HG03108 (cell line): ENCODE results near the gene TGFBR2.
"Not testable (repeated sequence)": the region's sequence is repeated elsewhere in the genome, so short reads cannot be mapped to it uniquely, and the experiment has no call there.

Experiments
- ATAC-seq: cut with Tn5 transposase; IDR thresholded peaks from one replicate; pipeline ENCODE4 v1.9.1; 2021; ENCODE audit warnings: moderate library complexity; ENCODE audit not compliant: unreplicated experiment

TGFBR2 gene

DNA sequence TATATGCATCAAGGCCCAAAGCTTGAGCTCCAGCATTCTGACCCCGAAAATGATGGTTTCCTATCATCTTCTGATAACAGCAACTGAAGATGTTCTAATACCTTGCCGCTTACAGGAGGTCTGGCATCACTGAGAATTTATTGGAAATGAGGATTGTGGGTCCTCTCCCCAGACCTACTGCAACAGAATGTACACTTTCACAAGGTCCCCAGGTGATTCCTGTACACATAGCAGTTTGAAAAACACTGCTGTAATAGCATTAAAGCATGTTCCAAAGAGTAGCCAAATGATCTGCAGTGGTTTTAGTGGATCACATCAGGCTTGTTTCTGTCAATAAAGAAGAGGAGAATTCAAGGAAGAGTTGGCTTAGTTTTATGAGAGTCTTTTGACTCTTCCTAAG is 11.3 kb downstream of the TGFBR2 start:
- ATAC-seq, result no peak

DNA sequence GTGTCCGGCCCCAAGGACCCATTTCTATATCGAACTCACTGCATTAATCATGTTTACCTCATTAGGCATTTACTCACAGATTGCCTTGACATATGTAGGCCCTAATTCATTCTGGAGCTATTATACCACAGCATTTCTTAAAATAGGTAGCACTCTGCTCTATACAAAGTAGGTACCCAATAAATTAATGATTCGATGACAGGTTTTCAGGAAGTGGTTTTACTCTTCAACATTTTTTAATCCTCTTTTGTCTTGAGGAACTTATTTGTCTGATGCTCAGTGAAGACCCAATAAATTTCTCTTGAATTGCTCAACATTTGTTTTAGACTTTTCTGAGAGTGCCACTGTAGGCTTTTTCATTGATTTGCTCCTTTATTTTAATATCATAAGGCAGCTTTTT is 12.1 kb downstream of the TGFBR2 start:
- no peak for ATAC-seq

DNA sequence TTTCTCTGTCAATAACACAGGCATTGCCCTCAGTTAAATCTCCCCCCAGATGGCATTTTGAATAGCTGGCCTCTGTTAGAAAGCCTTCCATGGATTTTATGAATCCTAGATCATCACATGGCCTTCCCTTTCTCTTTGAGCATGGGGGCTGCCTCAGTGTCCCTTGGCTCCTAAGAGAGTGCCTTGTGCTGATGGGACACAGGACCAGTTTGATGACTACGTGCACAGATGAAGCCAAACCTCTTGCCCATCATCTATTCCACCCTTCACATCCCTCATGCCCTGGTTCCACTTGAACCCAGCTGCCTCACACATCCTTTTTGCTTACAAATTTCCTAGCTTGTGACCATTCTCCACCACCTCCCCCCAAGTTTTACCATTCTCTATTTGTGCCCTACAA is 12.9 kb downstream of the TGFBR2 start:
- no peak for ATAC-seq

DNA sequence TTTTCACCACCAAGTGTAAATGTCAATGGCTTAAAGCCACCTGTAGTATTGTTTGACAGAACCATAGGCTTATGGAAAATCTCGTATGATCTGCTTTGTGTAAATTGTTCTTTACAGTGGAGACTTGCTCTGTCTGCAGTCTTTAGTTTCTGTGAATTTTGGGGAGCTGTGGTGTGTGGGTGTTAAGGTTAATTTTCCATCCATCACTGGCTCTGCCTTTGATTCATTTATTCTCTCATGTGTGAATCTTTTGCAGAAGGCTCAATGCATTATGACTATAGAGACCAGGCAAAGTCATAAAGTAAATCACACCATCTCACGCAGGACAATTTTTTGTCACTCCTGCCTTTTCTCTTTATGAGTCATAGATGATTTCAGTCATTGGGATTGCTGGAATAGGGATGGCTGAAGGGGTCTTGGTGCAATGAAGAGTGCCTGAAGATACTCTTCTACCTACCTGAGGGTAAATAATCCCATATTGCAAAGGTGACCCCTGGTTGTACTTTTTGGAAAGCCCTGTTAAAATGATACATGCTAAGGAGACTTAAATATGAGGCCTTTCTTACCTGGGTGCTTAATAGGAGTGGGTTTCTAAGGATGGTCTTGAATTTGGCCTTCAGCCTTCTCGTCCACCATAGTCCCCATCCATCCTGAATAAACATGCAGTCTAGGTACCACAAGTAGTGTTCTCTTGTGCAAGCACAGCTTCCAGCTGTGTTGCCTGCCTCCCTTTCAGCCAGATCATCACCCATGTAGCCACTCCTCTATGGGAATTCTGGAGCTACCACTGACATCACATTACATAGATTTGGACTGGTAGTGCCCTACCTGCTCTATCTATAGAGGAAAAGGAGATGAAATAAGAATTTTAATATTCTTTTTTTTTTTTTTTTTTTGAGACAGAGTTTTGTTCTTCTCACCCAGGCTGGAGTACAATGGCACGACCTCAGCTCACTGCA is 14.3 kb downstream of the TGFBR2 start:
- ATAC-seq, result no peak

DNA sequence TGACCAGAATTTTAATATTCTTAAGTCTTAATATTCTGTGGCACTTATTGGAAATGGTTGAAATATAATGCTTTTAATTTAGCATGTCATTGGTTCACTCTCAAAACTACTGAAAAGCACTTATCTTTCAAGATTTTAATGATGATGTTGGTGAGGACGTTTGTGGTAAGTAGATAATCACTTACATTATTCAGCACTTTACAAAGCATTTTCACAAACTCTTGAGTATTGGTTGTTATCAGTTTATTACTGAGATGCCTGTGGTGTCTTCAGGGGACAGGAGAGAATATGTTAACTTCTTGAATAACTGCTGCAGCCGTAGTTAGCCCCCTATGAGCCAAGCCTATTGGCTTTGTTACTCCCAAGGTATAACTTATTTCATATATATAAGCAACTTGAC is 15.2 kb downstream of the TGFBR2 start:
- ATAC-seq, result no peak

DNA sequence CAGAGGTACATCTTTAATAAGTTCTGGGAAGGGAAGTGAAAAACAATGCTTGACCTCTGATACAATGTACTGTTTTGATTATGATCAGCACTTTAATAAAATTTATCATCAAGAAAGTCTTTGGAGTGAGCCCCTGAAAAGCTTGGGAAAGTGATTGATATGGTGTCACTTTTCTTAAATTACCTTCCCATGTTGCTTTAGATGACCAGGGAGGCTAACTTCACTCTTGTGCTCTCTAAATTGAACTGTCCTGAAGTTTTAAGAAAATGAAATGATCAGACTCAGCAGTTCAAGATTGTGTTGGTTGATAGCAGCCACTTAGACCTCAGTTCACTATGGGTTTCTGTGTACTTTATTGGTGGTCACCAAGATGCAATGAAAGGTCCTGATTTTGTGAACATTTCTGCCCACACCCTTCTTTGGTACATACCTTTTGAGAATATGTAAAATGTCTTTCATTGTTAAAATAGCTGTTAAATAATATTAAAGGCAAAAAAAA is 15.7 kb downstream of the TGFBR2 start:
- ATAC-seq, result no peak

DNA sequence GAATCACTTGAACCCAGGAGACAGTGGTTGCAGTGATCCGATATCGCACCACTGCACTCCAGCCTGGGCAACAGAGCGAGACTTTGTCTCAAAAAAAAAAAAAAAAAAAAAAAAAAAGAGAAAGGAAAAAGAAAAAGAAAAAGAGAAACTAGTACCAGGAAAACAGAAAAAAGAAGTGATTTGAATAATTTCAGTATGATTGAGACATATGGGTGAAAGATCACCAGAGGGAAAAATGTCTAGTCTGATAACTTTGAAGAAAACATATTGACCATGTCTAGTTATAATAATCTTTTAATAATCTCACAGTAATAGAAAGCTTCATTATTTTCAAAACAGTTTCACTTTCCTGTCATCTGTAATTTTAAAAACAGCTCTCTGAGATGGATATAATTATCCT is 16.4 kb downstream of the TGFBR2 start:
- no peak for ATAC-seq

DNA sequence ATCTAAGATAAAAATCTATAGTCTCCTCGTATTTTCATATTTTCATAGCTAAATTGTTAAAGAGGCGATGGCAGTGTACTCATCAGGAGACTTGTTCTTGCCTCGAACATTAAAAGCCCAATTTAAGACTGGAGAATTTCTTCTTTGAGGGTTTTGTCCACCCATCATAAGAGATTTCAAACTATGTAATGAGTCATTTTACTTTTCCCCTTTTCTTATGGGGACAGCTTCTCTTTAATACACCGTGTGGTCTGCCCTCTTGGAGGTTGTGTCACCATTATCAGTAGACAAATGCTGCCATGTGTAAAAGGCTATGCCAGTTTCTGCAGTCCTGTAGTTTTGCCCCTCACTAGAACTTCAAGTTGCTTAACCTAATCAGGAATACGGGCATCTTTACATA is 16.9 kb downstream of the TGFBR2 start:
- no peak for ATAC-seq

DNA sequence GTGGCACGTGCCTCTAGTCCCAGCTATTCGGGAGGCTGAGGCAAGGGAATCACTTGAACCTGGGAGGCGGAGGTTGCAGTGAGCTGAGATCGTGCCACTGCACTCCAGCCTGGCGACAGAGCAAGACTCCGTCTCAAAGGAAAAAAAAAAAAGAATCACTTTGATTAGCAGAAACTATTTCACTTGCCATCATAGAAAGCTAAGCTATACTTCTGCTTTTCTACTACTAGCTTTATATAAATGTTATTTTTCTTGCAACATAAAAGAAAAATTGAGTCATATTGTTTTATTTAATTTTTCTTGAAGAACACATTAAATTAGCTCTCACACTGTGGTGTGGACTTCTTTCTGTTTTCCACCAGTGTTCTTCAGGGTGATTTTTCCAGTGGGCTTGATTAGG is 18.1 kb downstream of the TGFBR2 start:
- ATAC-seq, result not testable (repeated sequence)

DNA sequence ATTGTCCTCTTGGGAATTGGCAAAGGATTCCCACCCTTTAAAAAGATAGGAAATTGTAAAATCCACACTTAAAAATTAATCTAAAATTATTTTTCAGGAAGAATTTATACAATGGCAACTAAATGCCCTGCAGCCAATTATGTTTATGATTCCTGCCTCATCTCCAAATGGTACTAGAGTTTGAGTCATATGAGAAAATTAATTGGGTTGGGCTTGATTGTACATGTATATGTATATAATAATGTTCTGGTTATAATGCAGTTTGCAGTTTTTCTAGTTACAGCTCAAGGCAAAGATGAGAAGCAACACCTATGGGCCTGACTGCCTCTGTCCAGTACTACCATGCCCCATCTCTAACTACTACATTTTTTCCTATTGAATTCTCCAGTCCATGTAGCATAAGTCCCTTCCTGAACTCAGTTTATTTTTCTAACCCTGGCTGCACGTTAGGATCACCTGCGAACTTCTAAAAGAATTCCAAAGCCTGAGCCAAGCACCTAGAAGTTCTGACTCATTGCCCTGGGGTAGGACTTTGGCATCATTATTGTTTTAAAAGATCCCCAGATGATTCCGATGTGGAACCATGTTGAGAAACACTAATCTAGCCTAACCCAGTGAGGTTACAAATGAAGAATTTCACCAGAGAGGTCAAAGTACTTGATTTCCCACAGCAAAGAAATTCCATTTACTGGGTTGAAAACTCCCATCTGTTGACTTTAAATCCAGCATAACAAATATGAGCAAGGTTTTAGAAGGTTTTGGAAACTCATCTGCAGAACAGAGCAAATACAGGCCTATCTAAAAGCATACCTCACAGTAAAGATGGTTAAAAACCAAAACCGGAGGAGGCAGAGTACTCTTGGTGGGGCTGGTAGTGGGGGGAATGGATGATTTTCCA is 19.4 kb downstream of the TGFBR2 start:
- ATAC-seq, result no peak

DNA sequence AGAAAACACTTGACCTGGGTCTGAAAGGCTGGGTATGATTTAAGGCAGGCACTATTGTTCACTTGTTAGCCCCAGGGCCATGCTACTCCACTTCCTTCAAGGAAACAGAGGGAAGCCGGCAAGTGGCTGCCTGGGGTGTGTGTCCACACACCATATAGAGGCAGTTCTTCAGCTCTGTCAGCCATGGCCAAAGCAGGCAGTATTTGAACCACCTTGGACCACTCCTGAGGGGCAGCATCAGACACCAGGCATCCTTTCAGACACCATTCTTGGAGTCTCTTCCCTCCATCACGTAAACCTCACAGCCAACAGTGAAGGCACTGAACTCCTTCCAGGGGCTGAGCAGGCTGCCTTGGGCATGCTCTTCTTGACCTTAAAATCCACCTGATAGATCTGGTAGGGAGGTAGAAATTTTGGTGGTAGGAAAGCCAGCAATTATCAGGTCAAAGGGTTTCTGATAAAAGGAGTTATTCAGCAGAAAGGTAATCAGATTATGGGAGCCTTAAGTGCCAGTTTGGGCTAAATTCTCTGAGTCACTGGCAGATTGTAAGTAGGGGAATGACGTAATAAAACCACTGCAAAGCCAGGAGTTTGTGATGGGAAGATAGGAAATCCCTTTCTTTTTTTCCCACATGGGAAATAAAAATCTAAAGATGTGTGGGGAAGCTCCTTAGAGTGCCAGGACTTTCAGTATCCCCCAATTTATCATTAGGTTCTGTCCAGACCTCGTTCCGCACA is 20.2 kb downstream of the TGFBR2 start:
- ATAC-seq, result no peak

DNA sequence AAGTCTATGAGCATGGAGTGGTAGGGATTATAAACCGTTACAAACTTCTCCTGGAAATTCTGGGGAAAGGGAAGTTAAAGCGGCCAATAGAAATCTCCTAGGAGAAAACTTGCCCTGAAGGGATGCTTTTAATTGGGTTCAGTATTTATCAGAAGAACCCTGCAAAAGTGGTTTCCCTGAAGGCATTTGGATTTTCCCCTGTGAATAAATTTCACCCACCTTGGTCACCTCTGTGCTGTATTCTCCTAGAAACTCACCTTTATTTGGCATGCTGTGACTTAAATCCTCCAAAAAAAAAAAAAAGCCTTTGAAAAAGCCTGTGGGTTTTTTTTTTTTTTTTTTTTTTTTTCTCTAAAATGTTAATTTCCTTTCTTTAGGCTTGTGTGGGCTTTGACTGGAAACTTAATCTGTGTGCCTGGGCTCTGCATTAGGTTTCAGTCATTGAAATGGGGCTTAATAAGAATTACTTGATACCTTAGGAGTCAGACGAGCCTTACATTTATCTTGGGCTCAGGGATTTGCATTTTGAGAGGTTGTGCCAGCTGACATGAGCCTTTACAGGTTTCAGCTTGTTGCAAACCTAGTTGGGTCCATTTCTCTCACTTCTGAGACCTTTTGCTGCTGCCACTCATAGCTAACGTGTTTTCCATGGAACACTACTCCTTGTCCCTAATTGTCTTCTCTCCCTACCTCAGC is 22.0 kb downstream of the TGFBR2 start:
- no peak for ATAC-seq

DNA sequence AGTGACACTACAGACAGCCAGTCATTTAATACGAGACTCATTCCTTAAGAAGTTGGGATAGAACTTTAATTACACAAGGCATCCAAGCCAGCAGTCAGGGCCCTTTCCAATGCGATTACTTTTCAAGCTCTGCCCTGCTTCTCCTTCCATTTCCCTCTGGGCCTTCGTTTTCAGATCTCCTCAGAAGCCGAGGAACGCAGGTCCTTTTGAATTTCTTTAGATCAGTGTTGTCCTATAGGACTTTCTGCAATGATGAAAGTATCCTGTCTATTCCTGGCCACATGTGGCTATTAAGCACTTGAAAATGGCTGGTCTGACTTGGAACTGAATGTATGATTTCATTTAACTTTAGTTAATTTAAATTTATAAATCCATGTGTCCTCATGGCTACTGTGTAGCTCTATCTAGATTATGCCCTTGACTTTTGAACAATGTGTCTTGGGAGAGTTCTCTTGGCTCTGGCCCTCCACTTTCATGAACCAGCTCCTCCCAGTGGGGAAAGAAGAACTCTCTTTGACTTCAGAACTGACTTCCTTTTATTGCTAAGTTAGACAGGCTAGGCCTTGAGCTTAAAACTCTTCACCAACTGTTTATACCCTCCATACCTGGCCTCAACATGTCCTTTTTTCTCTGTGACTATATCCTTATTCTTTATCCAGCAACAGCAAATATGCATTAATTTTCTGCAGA is 22.6 kb downstream of the TGFBR2 start:
- no peak for ATAC-seq

DNA sequence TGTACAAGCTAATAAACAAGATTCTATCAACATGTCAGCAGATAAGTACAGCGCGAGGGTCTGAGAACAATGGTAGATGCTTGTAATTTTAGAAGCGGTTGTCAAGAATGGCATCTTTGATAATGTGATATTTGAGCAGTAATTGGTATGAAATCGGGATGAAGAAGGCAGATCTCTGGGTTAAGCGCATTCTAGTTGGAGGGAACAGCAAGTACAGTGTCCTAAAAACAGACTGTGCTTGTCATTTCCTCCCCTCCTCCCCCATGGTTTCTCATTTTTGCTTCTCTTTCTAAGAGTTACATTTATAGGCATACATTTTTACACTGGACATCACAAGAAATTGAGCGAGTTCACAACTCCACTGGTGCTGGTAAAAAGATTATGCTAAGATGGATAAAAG is 23.3 kb downstream of the TGFBR2 start:
- ATAC-seq, result no peak

DNA sequence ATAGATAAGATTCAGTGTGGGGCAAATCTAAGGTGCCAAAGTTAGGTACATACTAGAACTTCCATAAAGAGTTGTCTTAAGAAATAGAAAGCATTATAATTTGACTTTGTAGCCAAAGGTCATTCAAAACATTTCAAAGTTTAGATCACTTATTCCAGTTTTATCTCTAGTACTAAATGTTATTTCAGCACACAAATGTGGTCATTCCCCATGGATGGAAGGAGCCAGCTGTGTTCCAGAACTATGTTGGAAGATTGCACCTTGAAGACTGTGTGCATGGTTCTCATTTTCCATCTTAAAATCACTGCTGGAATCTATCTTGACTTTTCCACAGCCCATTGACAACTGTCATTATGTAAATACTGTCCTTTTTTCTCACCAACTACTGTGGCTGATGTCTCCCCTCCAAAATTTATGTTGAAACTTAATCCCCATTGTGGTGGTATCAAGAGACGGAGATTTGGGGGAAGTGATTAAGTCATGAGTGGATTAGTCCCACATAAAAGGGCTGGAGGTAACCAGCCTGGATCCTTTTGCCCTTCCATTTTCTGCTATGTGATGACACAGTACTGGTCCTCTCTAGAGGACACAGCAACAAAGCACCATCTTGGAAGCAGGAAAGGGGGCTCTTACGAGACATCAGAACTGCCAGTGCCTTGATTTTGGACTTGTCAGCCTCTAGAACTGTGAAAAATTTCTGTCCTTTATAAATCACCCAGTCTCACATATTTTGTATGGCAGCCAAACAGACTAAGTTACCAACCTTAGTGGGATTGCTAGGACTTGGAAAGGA is 24.0 kb downstream of the TGFBR2 start:
- no peak for ATAC-seq

DNA sequence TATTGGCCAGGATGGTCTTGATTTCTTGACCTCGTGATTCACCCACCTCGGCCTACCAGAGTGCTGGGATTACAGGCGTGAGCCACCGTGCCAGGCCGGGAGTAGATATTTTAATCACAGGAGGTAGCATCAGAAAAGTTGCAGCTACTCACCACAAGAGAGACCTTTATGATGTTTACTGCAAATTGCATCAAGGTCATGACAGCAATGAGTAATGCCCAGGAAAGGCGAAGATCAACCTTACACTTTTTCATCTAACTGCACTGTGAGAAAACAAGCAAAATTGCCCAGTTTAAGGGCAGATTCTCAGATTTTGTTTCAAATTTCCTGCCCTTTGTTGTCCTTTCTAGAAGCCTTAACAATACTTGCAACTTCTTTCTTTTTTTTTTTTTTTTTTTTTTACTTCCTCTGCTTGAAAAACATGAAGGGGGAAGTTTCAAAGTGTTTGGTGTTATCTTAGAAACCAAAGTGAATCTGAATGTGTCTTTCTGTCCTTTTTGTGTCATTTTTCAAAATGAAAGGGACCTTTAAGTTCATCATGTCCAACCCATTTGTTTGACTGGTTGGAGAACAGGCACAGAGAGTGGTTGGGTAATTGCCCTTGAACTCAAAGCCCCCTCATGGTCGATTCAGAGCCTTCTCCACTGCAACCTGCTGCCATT is 25.0 kb downstream of the TGFBR2 start:
- no peak for ATAC-seq

DNA sequence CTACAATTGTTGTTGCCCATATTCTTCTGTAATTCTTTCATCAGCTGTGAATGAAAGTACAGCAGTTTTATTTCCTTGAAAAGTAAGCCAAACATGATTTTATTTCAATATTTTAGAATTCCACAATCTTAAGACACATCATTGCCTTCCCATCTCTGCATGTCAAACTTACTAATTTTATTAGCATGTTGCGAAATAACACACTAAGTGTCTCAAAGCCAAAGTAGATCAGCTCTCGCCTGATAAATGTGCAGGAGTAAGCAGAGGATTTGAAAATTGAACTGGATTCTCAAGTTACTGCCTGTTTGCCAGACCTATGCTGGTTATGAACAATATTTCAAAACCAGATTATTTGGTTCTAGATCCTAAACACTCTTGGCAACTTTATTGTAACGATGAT is 25.7 kb downstream of the TGFBR2 start:
- no peak for ATAC-seq

DNA sequence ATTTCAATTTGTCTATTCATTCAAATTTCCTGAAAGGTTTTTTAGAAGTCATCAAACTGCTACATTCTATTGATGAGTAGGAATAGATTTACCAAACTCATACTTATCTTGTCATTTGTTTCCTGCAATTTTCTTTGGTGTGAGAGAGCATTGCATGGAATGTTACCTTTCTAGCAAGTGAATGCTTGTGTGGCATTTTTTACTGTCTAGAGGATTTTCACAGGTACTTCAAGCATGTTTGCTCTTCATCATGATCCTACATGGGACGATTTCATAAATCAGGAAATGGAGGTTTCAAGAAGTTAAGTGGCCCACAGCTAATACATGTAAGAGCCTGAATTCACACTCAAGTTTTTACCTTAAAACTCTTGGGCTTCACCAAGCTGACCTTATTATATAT is 26.1 kb downstream of the TGFBR2 start:
- ATAC-seq, result no peak

DNA sequence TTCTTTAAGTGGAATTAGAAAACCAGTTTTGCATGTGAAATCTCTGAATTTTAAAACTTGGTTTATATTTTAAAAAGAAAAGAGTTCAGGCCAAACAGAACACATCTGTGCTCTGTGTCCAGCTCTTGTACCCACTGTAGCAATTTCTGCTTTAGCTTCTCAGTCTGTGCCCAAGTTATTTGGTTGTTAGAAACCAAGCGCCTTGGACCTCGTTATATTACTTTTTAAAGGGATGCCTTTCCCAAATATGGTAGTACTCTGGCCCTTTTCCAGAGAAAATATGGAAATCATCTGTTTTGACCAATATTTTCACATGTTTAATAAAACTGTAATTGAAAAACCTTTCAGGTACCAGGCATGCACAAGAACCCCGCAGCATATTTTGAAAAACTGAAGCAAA is 27.3 kb downstream of the TGFBR2 start:
- ATAC-seq, result no peak
